Measurements from ENCODE around the gene GNAQ. TPM values are rescaled to one million over a fixed set of nuclear protein-coding genes. Genes with fewer than 3 reads are reported as not detected.
A peak's percentile ranks its signal among the peaks of the same experiment; 100 is the strongest.

GNAQ gene
- total and polyA plus RNA-seq, 2 donors (not counting 1 experiment from before 2014, with no cell fraction given), result 30.4 to 74.3 TPM

GRCh38 chr9:77771171-77771570 is 260.4 kb downstream of the GNAQ start:
- Histone ChIP-seq H3K4me1 (ENCODE audit: control insufficient read depth, extremely low read depth, insufficient read depth, low read length) (no peaks in the 10 kb centered on the region), H2AFZ (ENCODE audit: low read length) (no peak overlapping the region), H4K20me1 (ENCODE audit: control insufficient read depth, extremely low read depth, insufficient read depth, low read length) (no peaks in the 10 kb centered on the region), H3K27me3 (ENCODE audit: control insufficient read depth, insufficient read depth, low read length) (no peaks in the 10 kb centered on the region), H3K9ac (ENCODE audit: insufficient read depth, low read length) (no peak overlapping the region), H3K36me3 (ENCODE audit: control insufficient read depth, insufficient read depth, low read length) (no peaks in the 10 kb centered on the region), H3K9me3 (ENCODE audit: control insufficient read depth, insufficient read depth, low read depth, low read length) (no peaks in the 10 kb centered on the region), H3K4me2 (ENCODE audit: extremely low read depth, insufficient read depth, low read length) (no peak overlapping the region), H3K4me3 (replicated peaks in 1 of 4; ENCODE audit: control extremely low read depth in 1 of 4, insufficient read depth in 1 of 4, low read depth in 3 of 4, low read length in 4 of 4) (no peak overlapping the region), H3K27ac (ENCODE audit: insufficient read depth, low read length) (no peak overlapping the region), H3K79me2 (ENCODE audit: control insufficient read depth, insufficient read depth, low read length) (no peaks in the 10 kb centered on the region)
- TF ChIP-seq CTCF (conservative IDR thresholded peaks at IDR 0.05 in 1 of 2, IDR thresholded peaks at IDR 0.05 in 1 of 2; ENCODE audit: low read depth in 1 of 2, low read length in 2 of 2), result no peak
- TF ChIP-seq EZH2 (IDR thresholded peaks at IDR 0.05; ENCODE audit: low read length, missing control alignments), result no peak
- no peak for DNase-seq (ENCODE audit: low read depth in 2 of 2)

GRCh38 chr9:77770340-77770739 is 261.3 kb downstream of the GNAQ start:
- peak in 1 of 2 donors; percentile 43 for DNase-seq (ENCODE audit: low read depth in 2 of 2)
- no peak for TF ChIP-seq CTCF (conservative IDR thresholded peaks at IDR 0.05 in 1 of 2, IDR thresholded peaks at IDR 0.05 in 1 of 2; ENCODE audit: low read depth in 1 of 2, low read length in 2 of 2)
- no peak for TF ChIP-seq EZH2 (IDR thresholded peaks at IDR 0.05; ENCODE audit: low read length, missing control alignments)
- Histone ChIP-seq H3K4me2 (ENCODE audit: extremely low read depth, insufficient read depth, low read length) (no peak overlapping the region), H3K27me3 (ENCODE audit: control insufficient read depth, insufficient read depth, low read length) (no peaks in the 10 kb centered on the region), H3K27ac (ENCODE audit: insufficient read depth, low read length) (no peak overlapping the region), H3K4me1 (ENCODE audit: control insufficient read depth, extremely low read depth, insufficient read depth, low read length) (no peaks in the 10 kb centered on the region), H4K20me1 (ENCODE audit: control insufficient read depth, extremely low read depth, insufficient read depth, low read length) (no peaks in the 10 kb centered on the region), H3K9me3 (ENCODE audit: control insufficient read depth, insufficient read depth, low read depth, low read length) (no peaks in the 10 kb centered on the region), H3K4me3 (replicated peaks in 1 of 4; ENCODE audit: control extremely low read depth in 1 of 4, insufficient read depth in 1 of 4, low read depth in 3 of 4, low read length in 4 of 4) (no peak overlapping the region), H3K9ac (ENCODE audit: insufficient read depth, low read length) (no peak overlapping the region), H3K79me2 (ENCODE audit: control insufficient read depth, insufficient read depth, low read length) (no peaks in the 10 kb centered on the region), H2AFZ (ENCODE audit: low read length) (no peak overlapping the region), H3K36me3 (ENCODE audit: control insufficient read depth, insufficient read depth, low read length) (no peaks in the 10 kb centered on the region)

- TF ChIP-seq EZH2 (IDR thresholded peaks at IDR 0.05; ENCODE audit: low read length, missing control alignments) (no peak), CTCF (conservative IDR thresholded peaks at IDR 0.05 in 1 of 2, IDR thresholded peaks at IDR 0.05 in 1 of 2; ENCODE audit: low read depth in 1 of 2, low read length in 2 of 2) (no peak)
- Histone ChIP-seq H4K20me1 (ENCODE audit: control insufficient read depth, extremely low read depth, insufficient read depth, low read length) (no peaks in the 10 kb centered on the region), H3K4me3 (replicated peaks in 1 of 4; ENCODE audit: control extremely low read depth in 1 of 4, insufficient read depth in 1 of 4, low read depth in 3 of 4, low read length in 4 of 4) (no peak overlapping the region), H3K36me3 (ENCODE audit: control insufficient read depth, insufficient read depth, low read length) (no peaks in the 10 kb centered on the region), H3K27me3 (ENCODE audit: control insufficient read depth, insufficient read depth, low read length) (no peaks in the 10 kb centered on the region), H3K9ac (ENCODE audit: insufficient read depth, low read length) (no peak overlapping the region), H2AFZ (ENCODE audit: low read length) (no peak overlapping the region), H3K79me2 (ENCODE audit: control insufficient read depth, insufficient read depth, low read length) (no peaks in the 10 kb centered on the region), H3K27ac (ENCODE audit: insufficient read depth, low read length) (no peak overlapping the region), H3K4me2 (ENCODE audit: extremely low read depth, insufficient read depth, low read length) (no peak overlapping the region), H3K9me3 (ENCODE audit: control insufficient read depth, insufficient read depth, low read depth, low read length) (no peaks in the 10 kb centered on the region), H3K4me1 (ENCODE audit: control insufficient read depth, extremely low read depth, insufficient read depth, low read length) (no peaks in the 10 kb centered on the region)
- no peak for DNase-seq (ENCODE audit: low read depth in 2 of 2)
Measured at GRCh38 chr9:77769246-77769645, 262.4 kb downstream of the GNAQ start.

Measured in fibroblast of lung (primary cell).